HepG2 (cell line): ENCODE results near the gene SPON2. TPM values are rescaled to one million over a fixed set of nuclear protein-coding genes. Genes with fewer than 3 reads are reported as not detected.

ENCODE experiments used
- ATAC-seq: fragments of 200-7000 bp; cut with Tn5 transposase; 3 replicates; pipeline ENCODE4 v1.9.1; 2020; ENCODE audit warnings: mild to moderate bottlenecking, moderate library complexity
- BruUV-seq: library from RNA; stranded (reverse); fragments of 400-500 nt; replicated peaks from 2 replicates; lab custom pipeline; 2021; lab: Mats Ljungman, UMichigan
- CTCF ChIA-PET: fragments of 300-600 bp; formaldehyde crosslinking; extraction: SDS; loops from one replicate; lab custom pipeline; 2021; ENCODE audit warnings: low total read pairs, inconsistent platforms, low intra/inter-chr PET ratio; lab: Yijun Ruan, JAX
- POLR2A ChIA-PET: fragments of 350-600 bp; sonication (Branson Sonifier 250); formaldehyde crosslinking; loops from one replicate; lab custom pipeline; 2020; ENCODE audit warnings: antibody characterized with exemption, inconsistent platforms; lab: Yijun Ruan, JAX
- DNase-seq: peaks from one replicate; pipeline ENCODE4 v3.0.0-alpha.2; 2015; ENCODE audit warnings: low spot score
- FAIRE-seq: peaks from 3 replicates; lab custom pipeline; 2011; peaks lifted over from hg19 to GRCh38; lab: Jason Lieb, UNC
- H2AFZ ChIP-seq: one replicate; pipeline ENCODE4 v1.6.1; 2011; ENCODE audit warnings: low read length, inconsistent platforms
- H3K27ac ChIP-seq: fragments of 300-600 bp; 3 replicates; pipeline ENCODE4 v1.8.0; 2011; ENCODE audit warnings: mixed run types, mild to moderate bottlenecking, mixed read lengths, low read length, inconsistent platforms; ENCODE audit not compliant: insufficient read depth; ENCODE audit errors: extremely low read length
- H3K27me3 ChIP-seq, 2 experiments: fragments of 200-600 bp in 1 of 2; 2 replicates in 1 of 2; 3 replicates in 1 of 2; pipeline versions ENCODE4 v1.6.0 to v1.8.0; 2011; ENCODE audit warnings: low read length in 2 of 2, mild to moderate bottlenecking in 2 of 2, moderate library complexity in 2 of 2, inconsistent platforms in 1 of 2; ENCODE audit not compliant: insufficient read depth in 2 of 2, control insufficient read depth in 1 of 2
- H3K36me3 ChIP-seq, 2 experiments: fragments of 200-600 bp in 1 of 2; replicated peaks in 1 of 2; 2 replicates in 1 of 2; 3 replicates in 1 of 2; pipeline versions ENCODE4 v1.5.1 to v1.8.0; 2011; ENCODE audit warnings: low read length in 2 of 2, inconsistent platforms in 1 of 2; ENCODE audit not compliant: insufficient read depth in 2 of 2, control insufficient read depth in 1 of 2
- H3K4me1 ChIP-seq: 2 replicates; pipeline ENCODE4 v1.5.1; 2012; ENCODE audit warnings: low read length, inconsistent platforms; ENCODE audit not compliant: insufficient read depth
- H3K4me2 ChIP-seq: 2 replicates; pipeline ENCODE4 v1.6.0; 2011; ENCODE audit warnings: low read depth, low read length, inconsistent platforms
- H3K4me3 ChIP-seq, 3 experiments: fragments of 200-600 bp in 1 of 3; sonication (generic), shearing (Covaris generic) in 1 of 3; replicated peaks in 1 of 3; 2 replicates each; pipeline ENCODE4 v1.5.1; 2011 to 2016; ENCODE audit warnings: low read length in 3 of 3, inconsistent platforms in 2 of 3, low read depth in 2 of 3, mild to moderate bottlenecking in 2 of 3, control low read depth in 1 of 3, mixed read lengths in 1 of 3; ENCODE audit not compliant: insufficient read depth in 1 of 3
- H3K79me2 ChIP-seq: one replicate; pipeline ENCODE4 v1.6.1; 2011; ENCODE audit warnings: low read length, inconsistent platforms; ENCODE audit not compliant: insufficient read depth
- H3K9ac ChIP-seq: 2 replicates; pipeline ENCODE4 v1.6.0; 2011; ENCODE audit warnings: mild to moderate bottlenecking, low read depth, low read length, inconsistent platforms; ENCODE audit not compliant: insufficient read depth
- H3K9me3 ChIP-seq: 2 replicates; pipeline ENCODE4 v1.5.1; 2012; ENCODE audit warnings: mild to moderate bottlenecking, low read length
- H4K20me1 ChIP-seq: 2 replicates; pipeline ENCODE4 v1.6.0; 2011; ENCODE audit warnings: inconsistent platforms, mild to moderate bottlenecking, low read length, moderate library complexity; ENCODE audit not compliant: insufficient read depth
- CTCF ChIP-seq: sonication (generic); formaldehyde crosslinking; IDR thresholded peaks from 2 replicates; pipeline ENCODE4 v1.5.0; 2020; ENCODE audit warnings: mild to moderate bottlenecking, missing genetic modification reagents, moderate library complexity
- ELF3 ChIP-seq: IDR thresholded peaks from 2 replicates; pipeline ENCODE4 v1.6.1; 2016; ENCODE audit warnings: missing genetic modification reagents, missing compliant biosample characterization
- HNRNPH1 ChIP-seq: fragments of 200-400 bp; formaldehyde crosslinking; optimal IDR thresholded peaks from 2 replicates; pipeline ENCODE3; 2017; ENCODE audit warnings: mild to moderate bottlenecking, low read depth, low read length
- MXD1 ChIP-seq: sonication (generic); formaldehyde crosslinking; IDR thresholded peaks from 2 replicates; pipeline ENCODE4 v1.4.0; 2020; ENCODE audit warnings: mild to moderate bottlenecking, missing genetic modification reagents
- MYC ChIP-seq: sonication (generic); formaldehyde crosslinking; IDR thresholded peaks from 2 replicates; pipeline ENCODE4 v1.9.0; 2021; ENCODE audit warnings: missing genetic modification reagents, borderline replicate concordance
- NCOA1 ChIP-seq: sonication (generic); formaldehyde crosslinking; IDR thresholded peaks from 2 replicates; pipeline ENCODE4 v1.9.0; 2021; ENCODE audit warnings: missing genetic modification reagents
- TERF1 ChIP-seq: sonication (generic); formaldehyde crosslinking; IDR thresholded peaks from 2 replicates; pipeline ENCODE4 v1.8.0; 2022; ENCODE audit warnings: mild to moderate bottlenecking, missing genetic modification reagents, moderate library complexity
- TRAFD1 ChIP-seq: sonication (generic); formaldehyde crosslinking; IDR thresholded peaks from 2 replicates; pipeline ENCODE4 v1.5.1; 2020; ENCODE audit warnings: missing genetic modification reagents, mild to moderate bottlenecking, borderline replicate concordance
- ZBTB33 ChIP-seq: sonication (generic); formaldehyde crosslinking; IDR thresholded peaks from 2 replicates; pipeline ENCODE4 v1.4.0; 2020; ENCODE audit warnings: missing genetic modification reagents
- ZBTB38 ChIP-seq: sonication (generic); formaldehyde crosslinking; IDR thresholded peaks from 2 replicates; pipeline ENCODE4 v1.5.1; 2020; ENCODE audit warnings: mild to moderate bottlenecking, missing genetic modification reagents
- ZMAT3 ChIP-seq: sonication (generic); formaldehyde crosslinking; conservative IDR thresholded peaks from 2 replicates; pipeline ENCODE4 v1.7.0; 2021; ENCODE audit warnings: missing genetic modification reagents
- ZNF282 ChIP-seq: fragments of 450-650 bp; IDR thresholded peaks from 2 replicates; pipeline ENCODE4 v1.6.1; 2018; ENCODE audit not compliant: partially characterized antibody
- ZNF550 ChIP-seq: sonication (generic); formaldehyde crosslinking; IDR thresholded peaks from 2 replicates; pipeline ENCODE4 v1.4.0; 2020; ENCODE audit warnings: mild to moderate bottlenecking, missing genetic modification reagents, borderline replicate concordance
- ZNF777 ChIP-seq: sonication (generic); formaldehyde crosslinking; IDR thresholded peaks from 2 replicates; pipeline ENCODE4 v1.4.0; 2020; ENCODE audit warnings: missing genetic modification reagents
- ZNF879 ChIP-seq: sonication (generic); formaldehyde crosslinking; IDR thresholded peaks from 2 replicates; pipeline ENCODE4 v1.8.1; 2023; ENCODE audit warnings: missing genetic modification reagents
- WGBS: methylation state at CpG from one replicate; pipeline ENCODE4 v1.1.6; 2017; ENCODE audit warnings: low lambda C conversion rate; 5-methylcytosine and 5-hydroxymethylcytosine counted together
- in situ Hi-C: cut with HindIII; loops from 2 replicates; pipeline ENCODE4 v1.10.0; 2017; ENCODE audit warnings: low pct_unique_long_range_greater_than_20kb; ENCODE audit not compliant: extremely low pct_ligation_motif_present
- intact Hi-C: fragments of 100-400 bp; cut with micrococcal nuclease; formaldehyde crosslinking; loops from one replicate; pipeline ENCODE4 v1.10.0; 2022; ENCODE audit not compliant: unreplicated experiment
- polyA plus RNA-seq, 8 experiments: library from polyadenylated mRNA; depleted of rRNA in 3 of 8; stranded (reverse) in 7 of 8; unstranded in 1 of 8; fragments of >200 nt; fragmentation: Illumina TruSeq in 4 of 8; extraction: Trizol in 4 of 8; gene quantifications; 2 replicates each; pipeline versions ENCODE4 v1.2.1 to v1.2.3, GENCODE V29; 2011 to 2016; ENCODE audit warnings: low read depth in 4 of 8, missing spikeins in 1 of 8, mixed read lengths in 1 of 8; ENCODE audit not compliant: insufficient read depth in 1 of 8
- total RNA-seq, 5 experiments: library from RNA; depleted of rRNA; stranded (reverse); fragments of >200 nt; fragmentation: Illumina TruSeq; extraction: Trizol; gene quantifications; 2 replicates each; pipeline ENCODE4 v1.2.3, GENCODE V29; 2016; ENCODE audit warnings: low read depth in 1 of 5

Gene SPON2
- total and polyA plus RNA-seq, 2 of the 13 experiments (the other 11 are each of a cell fraction or from before 2014, with no cell fraction given): 17.4 to 55.2 TPM

GRCh38 chr4:1171311-1172227, 814 bp downstream of the SPON2 start:
- Histone ChIP-seq H3K9me3 (no peaks in the 10 kb centered on the region), H3K4me2 (peak overlapping the region; percentile 79), H3K4me3 (peak overlapping the region; percentile 64 to 83 (median 81)), H4K20me1 (no peaks in the 10 kb centered on the region), H3K4me1 (peaks cover 48% of the 10 kb centered on the region), H3K79me2 (no peaks in the 10 kb centered on the region), H3K9ac (peak overlapping the region; percentile 67), H2AFZ (no peak overlapping the region), H3K27me3 (peaks cover 0 to 1% of the 10 kb centered on the region in 2 experiments; a peak in 1 of 5 replicates), H3K27ac (no peak overlapping the region), H3K36me3 (peaks cover 3 to 9% of the 10 kb centered on the region in 2 experiments; a peak in 2 of 5 replicates)
- CTCF ChIA-PET: no interaction called here
- in situ Hi-C loops (loop anchor here (5.0 kb wide), 1 partner anchor 36 kb away; no protein-coding TSS in a partner anchor), intact Hi-C loops (loop anchor here (2.0 kb wide), 1 partner anchor 77 kb away; the partner anchor contains the start of gene CTBP1)
- WGBS: 81% methylated on average over 55 of the region's 88 CpGs
- BruUV-seq: TSS peak; percentile 46
- FAIRE-seq (no peak), DNase-seq (no peak), ATAC-seq (0 out of 3 replicates have a peak, but pooled peaks have one; percentile 0)
- POLR2A ChIA-PET: interaction anchor here (0.8 to 4.6 kb wide), 7 partner anchors 8 to 175 kb away, joined by 3 to 95 read pairs (median 6); partner anchors contain the start of genes CTBP1 and UVSSA
- TF ChIP-seq NCOA1 (no peak), TERF1 (CRISPR knock-in tag) (0 out of 2 replicates have a peak, but pooled peaks have one; percentile 58), ELF3 (CRISPR knock-in tag) (no peak), ZNF282 (no peak), TRAFD1 (CRISPR knock-in tag) (no peak), MYC (CRISPR knock-in tag) (0 out of 2 replicates have a peak, but pooled peaks have one; percentile 14), ZBTB38 (CRISPR knock-in tag) (peak; percentile 75; the same call in 1 of the 2 replicates), ZNF879 (no peak), CTCF (CRISPR knock-in tag) (0 out of 2 replicates have a peak, but pooled peaks have one; percentile 4), ZMAT3 (0 out of 2 replicates have a peak, but pooled peaks have one; percentile 11), ZBTB33 (CRISPR knock-in tag) (peak; percentile 48; the same call in 1 of the 2 replicates), HNRNPH1 (no peak), ZNF550 (CRISPR knock-in tag) (no peak), ZNF777 (CRISPR knock-in tag) (no peak), MXD1 (CRISPR knock-in tag) (peak; percentile 21; the same call in 1 of the 2 replicates)
